ENCODE results near the gene ONECUT3.

DNA sequence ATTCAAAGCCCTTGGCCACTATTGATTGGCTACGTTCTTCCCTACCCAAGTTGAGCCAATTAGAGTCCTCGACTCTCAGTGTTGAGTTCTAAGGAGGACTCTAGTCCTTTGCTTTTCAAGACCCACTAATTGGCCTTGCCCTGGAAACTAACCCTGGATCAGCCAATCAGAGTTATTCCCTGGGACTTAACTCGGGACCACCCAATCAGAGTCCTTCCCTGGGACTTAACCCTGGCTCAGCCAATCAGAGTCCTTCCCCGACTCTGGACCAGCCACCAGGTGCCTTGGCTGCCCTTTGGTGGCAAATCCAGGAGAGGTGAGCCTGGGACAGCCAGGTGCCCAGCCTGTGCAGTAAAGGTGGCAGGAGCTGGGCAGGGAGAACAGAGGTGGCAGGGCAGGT is 30.0 kb downstream of the ONECUT3 start:
- TF ChIP-seq POLR2A (IDR thresholded peaks at IDR 0.05; ENCODE audit: low read length) = no peak
- no peak for TF ChIP-seq GATA1 (IDR thresholded peaks at IDR 0.05; ENCODE audit: low read depth, low read length)
